ENCODE measurements around the gene PRKAR1B.

The PRKAR1B gene

DNA sequence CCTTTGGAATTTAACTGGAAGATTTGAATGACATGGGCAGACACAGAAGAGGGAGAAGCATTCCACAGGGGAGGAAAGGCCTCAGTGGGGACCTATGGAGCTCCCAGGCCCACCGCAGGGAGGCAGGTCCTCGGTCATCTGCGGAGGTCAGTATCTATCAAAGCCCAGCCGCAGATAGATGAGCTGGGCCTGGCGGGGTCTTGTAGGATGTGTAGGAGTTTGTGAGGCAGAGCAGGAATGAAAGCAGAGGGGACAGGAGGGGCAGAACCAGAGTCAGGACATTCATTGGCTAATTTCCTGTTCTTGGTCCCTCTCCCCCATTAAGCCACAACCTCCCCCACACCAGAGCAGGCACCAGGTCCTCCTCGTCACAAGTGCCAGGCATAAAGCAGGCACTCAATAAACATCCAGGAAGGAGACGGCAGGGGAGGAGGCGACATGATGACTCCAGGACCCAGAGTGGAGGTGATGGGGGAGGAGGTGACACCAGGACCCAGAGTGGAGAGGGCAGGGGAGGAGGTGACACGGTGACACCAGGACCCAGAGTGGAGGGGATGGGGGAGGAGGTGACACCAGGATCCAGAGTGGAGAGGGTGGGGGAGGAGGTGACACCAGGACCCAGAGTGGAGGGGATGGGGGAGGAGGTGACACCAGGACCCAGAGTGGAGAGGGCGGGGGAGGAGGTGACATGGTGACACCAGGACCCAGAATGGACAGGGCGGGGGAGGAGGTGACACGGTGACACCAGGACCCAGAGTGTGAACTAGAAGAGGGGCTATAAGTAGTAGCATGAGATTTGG is 123.7 kb downstream of the PRKAR1B start:
- no peak for DNase-seq (ENCODE audit: low read depth, low spot score)

DNA sequence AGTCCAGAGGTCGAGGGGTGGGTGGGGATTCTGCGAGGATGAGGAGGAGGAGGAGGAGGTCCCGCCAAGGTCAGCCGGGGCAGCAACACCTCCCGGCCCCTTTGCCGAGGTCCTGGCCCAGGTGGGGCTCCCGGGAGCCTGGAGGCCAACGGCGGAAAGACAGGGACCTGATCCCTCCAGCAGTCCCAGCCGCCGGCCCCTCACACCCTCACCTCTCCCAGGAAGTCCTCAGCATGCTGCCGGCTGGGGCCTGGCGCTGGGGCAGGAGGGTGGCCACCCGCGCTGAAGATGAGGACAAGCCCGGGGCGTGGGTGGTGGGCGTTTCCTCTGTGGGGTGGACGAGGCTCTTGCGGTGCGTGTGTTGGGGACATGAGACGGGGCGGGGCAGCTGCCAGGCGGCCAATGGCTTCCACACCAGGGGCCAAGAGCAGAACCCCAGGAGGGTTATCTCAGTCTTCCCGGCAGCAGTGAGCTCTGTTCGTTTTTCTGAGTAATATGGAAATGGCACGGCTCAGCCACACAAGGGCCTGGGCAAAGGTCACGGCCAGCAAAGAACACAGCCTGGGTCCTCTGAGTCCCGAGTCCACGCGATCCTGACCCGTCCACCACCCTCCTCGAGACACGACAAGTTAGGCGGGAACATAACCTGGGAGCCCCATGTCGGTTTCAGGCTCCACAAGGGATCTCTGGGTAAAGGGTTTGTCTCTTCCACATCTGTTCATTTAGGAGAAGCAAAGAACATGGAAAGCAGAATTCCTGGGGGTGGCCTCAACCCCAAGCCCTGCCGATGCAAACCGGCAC is 124.5 kb downstream of the PRKAR1B start:
- DNase-seq (ENCODE audit: low read depth, low spot score) = no peak

DNA sequence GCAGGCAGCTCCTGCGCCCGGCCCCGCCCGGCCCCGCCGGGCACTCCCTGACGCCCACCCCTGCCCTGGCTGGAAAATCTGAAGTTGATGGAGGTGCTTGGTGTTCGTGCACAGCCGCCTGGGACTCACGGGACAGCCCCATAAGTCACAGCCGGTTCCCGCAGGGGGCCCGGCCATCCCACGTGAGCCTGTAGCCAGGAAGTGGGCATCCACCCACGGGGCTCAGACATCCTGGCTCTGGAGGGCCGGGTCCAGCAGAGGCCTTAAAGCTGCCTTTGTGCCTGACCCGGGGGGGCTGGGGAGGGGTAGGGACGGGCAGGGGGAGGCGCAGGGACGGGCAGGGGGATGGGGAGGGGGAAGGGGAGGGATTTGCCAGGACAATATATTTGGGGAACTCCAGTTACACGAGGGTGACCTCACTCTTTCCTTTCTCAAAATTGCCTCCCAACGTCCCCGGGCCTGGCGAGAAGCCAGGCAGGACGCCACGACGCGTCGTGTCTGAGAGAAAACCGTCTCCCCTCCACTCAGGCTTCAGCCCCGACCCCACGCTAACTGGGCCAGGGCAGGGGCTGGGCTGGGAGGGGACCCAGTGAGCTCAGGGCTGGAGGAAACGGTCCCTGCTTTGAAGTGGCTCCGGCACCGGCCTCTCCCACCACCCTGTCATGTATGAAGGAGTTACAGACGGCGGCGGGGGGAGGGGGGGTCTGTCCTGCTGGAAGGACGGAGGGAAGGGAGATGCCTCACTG is 125.3 kb downstream of the PRKAR1B start:
- no peak for DNase-seq (ENCODE audit: low read depth, low spot score)

DNA sequence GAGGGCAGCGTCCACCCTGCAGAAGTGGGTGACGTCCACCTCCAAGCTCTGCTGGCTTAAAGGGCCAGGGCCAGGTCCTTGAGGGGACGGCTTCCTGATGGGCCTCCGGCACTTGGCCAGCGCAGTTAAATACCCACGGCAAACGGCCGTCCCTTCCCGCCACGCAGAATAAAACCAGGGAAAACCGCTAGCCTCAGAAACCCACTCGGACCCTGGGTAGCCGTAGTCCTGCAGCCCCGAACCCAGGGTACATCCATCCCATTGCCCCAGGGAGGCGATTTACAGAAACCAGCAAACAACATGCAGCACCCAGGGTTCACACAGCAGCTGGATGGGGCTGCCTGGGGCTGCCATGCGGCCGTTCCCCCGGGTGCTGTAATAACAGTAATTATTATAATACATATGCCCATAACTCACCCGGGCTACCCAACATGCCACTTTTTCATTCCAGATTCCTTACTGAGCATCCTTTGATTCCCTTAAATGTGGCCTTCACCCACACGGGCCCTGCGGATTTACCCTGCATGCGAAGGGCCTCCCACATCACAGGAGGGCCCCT is 126.0 kb downstream of the PRKAR1B start:
- no peak for DNase-seq (ENCODE audit: low read depth, low spot score)

DNA sequence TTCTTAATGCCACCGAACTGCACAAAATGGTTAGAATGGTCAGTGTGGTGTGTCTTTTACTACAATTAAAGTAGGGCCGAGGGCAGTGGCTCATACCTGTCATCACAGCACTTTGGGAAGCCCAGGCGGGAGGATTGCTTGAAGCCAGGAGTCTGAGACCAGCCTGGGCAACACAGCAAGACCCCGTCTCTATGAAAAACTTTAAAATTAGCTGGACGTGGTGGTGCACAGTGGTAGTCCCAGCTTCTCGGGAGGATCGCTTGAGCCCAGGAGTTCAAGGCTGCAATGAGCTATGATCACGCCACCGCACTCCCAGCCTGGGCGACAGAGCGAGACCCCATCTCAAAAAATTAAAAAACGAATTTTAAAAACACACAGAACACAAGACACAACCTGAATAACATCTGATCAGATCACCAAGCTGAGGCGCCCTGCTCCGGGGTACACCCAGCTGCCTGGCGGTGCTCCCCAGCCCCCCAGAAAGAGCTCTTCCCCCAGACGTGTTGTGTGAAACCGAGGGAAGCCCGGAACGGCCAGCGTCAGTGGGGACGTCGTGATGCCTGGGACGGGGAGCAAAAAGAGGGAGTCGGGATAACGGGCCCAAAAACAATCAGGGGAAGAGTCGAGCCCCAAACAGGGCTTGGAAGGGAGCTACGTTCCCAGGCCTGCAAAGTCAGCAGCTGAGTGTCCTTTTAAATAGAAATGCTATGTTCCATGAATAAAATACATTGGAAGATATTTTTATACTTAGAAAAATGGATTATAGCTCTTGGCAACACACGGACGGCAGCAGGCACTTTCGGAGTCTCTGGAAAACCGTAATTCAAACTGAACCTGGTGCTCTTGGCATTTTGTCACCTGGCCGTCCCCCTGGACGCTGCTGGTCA is 126.7 kb downstream of the PRKAR1B start:
- DNase-seq (ENCODE audit: low read depth, low spot score) = no peak

DNA sequence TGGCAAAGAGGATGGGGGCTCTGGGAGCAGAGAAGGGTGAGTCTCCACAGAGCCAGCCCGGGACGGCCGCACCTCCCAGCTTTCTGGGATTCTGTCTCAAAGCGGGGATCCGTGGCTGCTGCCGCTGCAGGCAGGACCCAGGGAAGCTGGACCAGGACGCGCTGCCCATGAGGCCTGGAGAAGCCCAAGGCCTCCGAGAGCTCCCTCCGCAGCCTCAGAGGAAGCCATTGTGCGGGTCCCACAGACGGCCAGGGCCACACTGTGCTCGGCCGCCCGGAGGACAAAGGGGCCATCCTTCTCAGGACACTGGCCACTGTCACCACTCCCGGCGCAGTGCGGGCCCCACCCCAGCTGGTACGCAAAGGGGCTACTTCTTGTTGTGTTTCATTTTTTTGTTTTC is 128.2 kb downstream of the PRKAR1B start:
- DNase-seq (ENCODE audit: low read depth, low spot score) = no peak

DNA sequence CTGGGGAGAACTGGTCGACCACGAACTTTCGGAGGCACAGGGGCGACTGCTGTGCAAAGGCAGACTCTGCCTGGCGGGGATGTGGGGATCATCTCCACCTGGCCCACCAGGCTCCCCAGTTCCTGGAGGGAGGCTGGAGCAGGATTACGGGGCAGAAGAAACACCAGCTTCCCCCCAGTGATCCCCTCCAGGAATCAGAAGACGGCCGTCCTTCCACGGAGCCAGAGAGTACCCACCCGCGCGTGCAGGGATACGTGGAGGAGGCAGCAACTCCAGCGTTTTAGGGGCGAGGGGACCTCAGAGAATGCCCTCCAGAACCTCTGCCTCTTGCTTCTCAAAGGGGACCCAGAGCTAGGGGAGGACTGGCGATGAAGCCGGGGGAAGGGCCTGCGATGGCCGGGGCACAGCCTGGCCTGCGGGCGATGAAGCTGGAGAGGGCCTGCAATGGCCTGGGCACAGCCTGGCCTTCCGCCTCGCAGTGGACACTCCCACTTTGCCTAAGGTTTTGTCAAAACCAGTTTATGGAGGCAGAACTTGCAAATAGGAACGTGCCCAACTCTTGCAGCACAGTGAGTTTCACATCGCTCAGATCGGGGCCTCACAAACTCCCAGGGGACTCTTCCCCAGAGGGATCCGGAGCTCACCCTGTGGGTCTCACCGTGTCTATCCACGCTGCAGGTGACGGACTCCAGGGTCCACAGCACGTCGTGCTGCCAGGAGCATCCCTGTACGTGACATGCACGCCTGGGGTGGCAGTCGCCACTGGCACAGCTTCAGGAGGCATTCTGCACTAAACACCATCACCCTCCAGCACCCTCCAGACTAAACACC is 129.5 kb downstream of the PRKAR1B start:
- no peak for DNase-seq (ENCODE audit: low read depth, low spot score)

DNA sequence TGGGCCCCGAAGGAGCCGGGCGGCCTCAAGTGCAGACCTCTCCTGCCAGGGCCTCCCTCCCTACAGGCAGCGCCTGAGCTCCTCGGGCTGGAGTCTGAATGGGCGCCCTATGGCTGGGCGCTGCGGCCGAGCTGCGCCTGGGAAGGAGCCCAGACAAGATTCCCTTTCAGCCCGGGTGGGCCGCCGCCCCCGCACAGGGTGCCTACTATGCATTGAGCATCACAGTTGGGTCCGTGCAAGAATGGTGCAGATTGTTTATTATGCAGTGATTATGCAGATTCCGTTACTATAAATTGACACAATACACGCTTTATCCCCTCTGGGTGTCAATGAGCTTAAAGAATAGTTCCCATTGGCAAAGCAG is 130.3 kb downstream of the PRKAR1B start:
- no peak for DNase-seq (ENCODE audit: low read depth, low spot score)

DNA sequence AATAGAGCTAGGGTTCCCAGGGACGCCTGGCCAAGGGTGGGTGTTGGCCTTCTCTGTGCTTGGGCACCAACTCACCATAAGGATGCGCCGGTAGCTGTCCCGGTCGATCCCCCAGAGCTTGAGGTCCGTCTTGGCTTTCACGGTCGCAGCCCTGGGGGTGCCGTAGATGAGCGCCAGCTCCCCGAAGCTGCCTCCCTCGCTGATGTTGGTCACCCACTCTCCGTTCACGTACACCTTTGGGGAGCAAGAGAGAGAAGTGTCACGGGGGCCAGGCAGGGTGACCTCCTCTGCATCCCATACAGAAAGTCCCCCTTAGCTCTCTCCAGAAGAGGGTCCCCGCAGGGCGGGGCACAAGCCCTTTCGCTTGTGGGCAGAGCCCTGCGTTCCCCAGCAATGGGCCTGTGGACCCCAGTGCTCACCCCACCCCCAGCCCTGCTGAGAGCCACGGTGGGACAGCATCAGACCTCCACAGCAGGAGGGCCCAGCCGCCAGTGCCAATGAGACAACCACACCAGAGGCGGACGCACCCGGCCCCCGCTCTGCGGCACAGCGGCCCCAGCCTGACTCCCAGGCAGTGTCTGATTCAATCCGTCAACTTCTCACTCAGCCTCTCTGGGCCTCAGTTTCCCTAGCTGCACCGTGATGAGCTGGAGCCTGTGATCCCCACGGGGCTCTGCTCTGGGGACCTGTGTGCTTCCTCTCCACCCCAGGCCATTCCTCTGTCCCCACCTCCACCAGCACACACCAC is 130.8 kb downstream of the PRKAR1B start:
- DNase-seq (ENCODE audit: low read depth, low spot score) = no peak

DNA sequence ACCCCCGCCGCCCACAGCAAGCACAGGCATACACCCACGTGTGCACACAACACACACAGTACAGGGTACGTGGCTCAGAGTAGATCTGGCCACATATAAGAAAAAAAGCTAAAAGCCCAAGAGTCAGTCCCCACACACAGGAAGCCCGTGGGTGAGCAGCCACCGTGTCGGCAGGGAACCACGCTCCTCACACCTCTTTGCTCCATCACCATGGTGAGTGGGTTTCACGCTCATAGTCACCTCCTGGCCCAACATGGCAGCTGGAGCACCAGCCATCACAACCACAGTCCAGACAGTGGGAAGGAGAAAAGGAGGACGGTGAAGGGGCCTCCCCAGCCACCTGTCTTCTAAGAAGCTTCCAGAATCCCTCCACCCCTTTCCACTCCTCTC is 131.5 kb downstream of the PRKAR1B start:
- DNase-seq (ENCODE audit: low read depth, low spot score) = no peak

DNA sequence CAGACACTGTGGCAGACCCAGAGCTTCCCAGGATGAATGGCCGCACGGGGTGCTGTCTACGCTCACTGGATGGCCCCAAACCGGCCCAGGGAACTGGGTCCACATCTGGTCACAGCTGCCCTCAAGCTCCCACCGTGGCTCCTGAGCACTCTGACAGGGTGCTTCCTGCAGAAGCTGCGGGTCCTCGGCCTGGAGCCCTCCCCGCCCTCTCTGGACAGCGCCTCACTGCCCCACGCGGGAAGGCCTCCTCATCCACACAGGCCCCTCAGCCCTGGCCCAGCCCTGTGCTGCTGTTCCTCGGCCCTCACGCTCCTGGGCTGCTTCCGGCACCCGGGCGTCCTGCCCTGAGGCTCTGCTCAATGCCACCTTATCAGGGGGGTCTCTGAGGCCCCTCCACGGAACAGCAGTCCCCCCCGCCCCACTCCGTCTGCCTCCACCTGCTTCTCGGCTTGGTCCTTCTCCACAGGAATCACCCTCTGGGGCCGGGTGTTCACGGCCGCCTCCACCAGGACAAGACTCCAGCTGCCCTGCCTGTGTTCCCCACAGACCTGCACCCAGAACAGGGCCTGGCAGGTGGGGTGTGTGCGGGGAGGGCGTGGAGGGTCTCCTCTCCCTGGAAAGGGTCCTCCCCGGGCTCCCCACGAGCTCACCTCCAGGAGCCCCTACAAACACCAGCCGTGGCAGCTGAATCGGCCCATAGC is 132.0 kb downstream of the PRKAR1B start:
- DNase-seq (ENCODE audit: low read depth, low spot score) = no peak

DNA sequence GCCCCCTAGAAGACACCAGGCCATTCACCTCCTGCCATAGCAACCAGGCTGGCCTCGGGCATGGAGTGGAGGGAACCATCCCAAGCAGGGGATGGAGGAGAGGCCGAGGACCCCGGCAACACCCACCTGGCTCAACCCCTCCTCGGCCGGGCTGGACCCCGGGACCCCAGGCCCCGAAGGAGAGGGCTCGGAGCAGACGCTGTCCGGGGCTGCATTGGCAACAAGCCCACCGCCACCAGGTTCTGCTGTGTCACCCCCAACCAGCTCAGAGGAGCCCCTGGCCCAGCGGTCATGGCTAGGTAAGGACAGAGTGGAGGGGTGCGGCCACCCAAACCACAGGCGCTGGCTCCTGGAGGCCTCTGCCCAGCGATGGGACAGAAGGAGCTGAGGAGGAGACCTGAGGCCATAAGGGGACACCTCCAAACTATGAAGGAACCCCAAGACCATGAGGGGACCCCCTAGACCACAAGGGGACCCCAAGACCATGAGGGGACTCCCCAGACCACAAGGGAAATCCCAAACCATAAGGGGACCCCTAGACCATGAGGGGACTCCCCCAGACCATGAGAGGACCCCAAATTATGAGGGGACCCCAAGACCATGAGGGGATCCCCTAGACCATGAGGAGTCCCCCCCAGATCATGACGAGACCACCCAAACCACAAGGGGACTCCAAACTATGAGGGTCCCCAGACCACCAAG is 132.7 kb downstream of the PRKAR1B start:
- no peak for DNase-seq (ENCODE audit: low read depth, low spot score)

DNA sequence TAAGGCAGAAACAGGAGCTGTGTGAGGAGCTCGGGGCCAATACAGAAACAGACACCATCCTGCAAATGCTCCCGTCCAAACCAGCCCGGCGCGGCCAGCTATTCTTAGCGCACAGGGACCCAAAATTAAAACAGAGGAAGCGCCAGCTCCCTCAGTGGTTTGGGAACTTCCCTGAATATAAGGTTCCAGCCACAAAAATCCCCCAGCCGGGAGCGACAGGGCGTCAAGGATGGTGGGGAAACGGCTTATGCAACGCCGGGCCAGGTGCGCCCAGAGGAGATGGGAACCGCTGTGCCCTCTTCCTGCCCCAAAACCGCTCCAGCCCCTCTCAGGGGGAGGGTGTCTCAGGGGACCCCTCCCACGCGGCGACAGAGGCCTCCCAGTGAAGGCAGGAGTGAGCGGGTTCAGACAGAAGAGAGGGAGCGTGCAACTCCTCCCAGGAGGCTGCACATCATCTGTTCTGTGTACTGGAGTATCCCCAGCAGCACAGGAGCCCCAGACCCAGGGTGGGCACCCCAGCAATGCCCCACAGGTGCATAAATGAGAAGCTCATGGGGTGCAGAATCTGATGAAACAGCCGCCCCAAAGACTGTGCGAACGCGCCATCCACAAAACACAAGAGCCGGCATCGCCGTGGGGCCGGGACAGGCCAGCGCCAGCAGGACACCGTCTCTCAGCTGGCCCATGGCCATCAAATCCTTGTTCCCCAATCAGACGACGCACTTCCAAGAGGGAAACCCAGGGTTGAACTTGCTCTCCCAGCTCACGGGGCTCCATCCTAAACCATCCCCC is 133.6 kb downstream of the PRKAR1B start:
- no peak for DNase-seq (ENCODE audit: low read depth, low spot score)

DNA sequence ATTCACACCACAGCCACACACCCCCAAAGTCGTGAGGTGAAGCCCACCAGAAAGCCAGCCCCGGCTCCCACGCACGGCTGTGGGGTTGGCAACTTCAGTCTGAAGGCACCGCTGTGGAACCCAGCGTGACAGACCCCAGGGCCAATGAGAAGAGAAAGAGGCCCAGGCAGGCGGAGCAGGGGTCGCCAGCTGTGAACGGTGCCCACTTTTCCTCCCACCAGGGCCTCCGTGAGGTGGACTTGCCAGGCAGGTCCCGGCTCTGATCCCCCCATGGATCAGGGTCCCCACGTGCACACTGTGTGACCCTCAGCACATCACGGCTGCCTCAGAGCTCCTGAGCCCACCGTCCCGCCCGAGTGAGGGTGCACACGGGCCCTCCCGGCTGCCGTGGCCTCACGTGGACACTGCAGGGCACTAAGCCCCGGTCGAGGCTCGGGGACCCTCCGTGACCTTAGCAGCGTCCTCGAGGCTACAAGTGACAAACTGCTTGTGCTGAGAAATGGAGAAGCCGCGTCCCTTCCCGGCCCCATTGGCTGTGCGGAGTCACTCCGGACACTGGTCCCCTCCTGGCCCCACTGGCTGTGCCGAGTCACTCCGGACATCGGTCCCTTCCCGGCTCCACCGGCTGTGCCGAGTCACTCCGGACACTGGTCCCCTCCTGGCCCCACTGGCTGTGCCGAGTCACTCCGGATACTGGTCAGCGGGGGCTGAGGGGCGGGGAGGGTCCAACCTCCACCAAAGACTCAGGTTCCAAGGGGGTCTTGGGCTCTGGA is 135.0 kb downstream of the PRKAR1B start:
- DNase-seq (ENCODE audit: low read depth, low spot score) = no peak

DNA sequence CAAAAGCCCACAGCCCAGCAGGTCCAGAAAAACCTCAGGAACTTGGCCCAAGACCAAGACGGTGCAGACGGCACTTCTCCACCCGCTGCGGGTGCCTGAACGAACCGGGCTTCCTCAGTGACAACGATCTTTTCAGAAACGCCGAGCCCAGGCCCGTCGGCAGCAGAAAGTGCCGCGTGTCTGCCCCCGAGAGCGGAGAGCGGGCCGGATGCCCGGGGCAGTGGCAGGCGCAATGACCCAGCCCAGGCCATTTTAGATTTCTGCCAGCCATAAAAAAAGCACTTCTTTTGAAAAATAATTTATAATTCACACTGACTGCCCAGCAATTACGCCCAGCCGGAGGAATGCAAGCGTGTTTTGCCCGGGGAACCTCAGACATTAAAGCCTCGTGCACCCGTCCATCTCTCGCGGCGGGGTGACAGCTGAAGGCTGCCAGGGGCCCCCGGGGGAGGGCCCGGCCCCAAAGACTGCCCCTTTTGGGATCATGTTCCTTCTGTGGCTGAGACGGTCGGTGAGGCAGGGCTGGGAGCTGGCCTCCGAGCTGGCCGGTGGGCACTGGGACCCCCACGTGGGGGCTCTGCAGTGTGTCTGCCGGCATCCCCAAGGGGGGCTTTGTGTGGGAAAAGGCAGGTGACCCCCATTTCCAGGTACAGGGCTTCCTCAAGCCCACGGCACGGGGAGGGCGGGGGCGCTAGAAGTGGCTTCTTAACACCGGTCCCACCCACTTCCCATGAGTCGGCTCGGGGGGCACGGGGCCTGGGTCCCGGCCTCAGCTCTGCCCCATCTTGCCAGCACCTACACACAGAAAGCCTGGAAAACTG is 136.1 kb downstream of the PRKAR1B start:
- DNase-seq (ENCODE audit: low read depth, low spot score) = no peak
